GM19372 (cell line): ENCODE measurements around the gene HOXC6.
"Not testable (repeated sequence)": the region's sequence is repeated elsewhere in the genome, so short reads cannot be mapped to it uniquely, and the experiment has no call there.

Source experiments
- ATAC-seq: cut with Tn5 transposase; IDR thresholded peaks from one replicate; pipeline ENCODE4 v1.9.1; 2021; ENCODE audit warnings: mild to moderate bottlenecking, low read depth, moderate library complexity; ENCODE audit not compliant: unreplicated experiment

The HOXC6 gene

DNA sequence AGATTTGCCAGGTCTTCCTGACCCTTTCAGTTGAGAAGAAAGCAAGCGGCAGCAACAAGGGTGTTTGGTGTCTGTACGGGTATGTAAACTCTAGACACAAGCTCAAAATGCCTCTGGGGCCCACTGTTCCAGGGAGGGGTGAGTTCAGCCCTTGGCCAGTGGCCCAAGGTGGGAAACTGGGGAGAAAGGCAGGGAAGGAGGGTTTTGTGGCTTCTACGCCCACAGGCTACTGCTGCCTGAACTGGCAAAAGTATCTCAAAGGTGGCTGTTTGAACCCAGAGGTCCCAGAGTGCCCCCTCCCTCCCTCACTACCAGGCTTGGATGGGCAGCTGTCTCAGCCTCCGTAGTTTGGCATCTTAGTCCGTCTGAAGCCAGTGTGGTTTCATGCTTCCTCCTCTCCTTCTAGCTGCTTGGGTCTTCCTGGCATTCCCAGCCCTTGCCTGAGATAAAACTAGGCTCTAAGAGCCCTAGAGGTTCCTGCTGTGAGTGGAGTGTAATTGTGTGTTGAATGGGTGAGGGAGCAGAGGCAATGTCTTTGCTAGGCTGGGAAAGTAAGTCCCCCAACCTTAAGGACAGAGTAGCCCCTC lies 10.1 kb downstream of the HOXC6 start:
- ATAC-seq = no peak

DNA sequence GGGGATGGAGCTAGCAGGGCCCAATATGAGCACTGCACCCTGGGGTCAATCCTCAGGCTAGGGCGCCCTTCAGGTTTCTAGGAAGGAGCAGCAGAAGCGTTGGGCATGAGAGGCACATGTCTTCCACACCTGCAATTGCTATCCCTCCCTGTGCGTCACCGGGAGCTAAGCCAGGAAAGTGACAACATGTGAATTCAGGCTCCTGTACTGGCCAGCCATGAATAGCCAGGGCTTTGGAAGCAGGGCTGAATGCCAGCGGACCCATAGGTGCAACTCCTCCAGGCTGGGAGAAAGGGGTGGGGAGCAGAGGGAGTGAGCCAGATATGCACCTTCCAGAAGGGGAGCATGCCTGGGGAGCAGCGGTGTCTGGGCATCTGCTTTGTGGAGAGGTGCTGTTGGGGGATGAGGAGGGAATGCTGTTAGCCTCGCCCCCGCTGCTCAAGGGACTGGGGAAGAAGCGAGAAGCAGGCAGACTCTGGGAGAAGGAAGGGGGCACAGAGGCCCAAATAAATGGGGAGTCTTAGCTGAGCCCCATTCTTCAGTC lies 10.7 kb downstream of the HOXC6 start:
- ATAC-seq = no peak

DNA sequence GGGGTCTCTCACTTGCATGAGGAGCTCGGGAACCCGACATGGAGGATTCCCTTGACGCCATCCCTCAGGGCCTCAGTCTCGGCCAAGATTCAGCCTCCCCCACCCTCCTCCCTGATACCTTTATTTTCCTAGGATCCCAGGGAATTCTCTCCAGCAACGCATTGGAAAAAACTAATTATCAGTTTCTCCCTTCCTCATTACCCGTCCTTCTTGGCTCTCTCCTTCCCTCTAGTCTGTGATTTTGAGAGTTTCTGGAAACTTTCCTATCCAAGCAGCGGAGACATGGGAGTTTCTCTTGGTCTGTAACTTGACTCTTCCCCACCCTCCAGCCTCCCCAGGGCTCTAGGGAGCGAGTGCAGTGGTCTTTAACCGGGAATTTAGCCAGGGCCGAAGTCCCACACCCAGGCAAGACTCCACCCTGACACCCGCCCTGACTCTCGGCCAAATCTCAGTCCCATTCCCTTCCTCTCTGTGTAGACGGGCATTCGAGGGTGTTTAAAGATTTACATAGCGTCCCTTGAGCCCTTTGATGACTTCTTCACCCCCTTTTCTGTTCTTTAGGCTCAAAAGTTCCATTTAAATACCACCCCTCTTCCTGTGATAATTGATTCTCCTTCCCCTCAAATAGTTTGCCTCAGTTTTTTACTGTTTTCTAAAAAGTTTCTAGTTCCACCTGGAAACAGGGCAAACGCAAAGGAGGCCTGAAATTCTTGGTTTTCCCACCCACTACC lies 11.3 kb downstream of the HOXC6 start:
- ATAC-seq = no peak

DNA sequence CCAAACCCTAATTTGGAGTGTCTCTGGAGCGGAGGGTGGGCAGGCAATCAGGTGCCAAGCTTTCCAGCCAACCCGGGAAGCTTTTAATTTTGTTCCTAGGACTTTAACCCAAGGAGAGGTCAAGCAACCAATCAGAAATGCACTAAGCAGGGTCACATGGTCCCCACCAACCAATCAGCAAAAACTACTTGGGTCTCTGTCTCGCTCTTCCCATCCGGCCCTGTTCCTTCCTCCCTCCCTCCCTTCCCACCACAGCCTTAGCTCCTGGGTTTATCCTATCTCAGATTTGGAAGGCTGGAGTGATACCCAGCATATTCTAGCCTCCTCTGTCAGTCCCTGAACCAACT lies 11.9 kb downstream of the HOXC6 start:
- no peak for ATAC-seq

DNA sequence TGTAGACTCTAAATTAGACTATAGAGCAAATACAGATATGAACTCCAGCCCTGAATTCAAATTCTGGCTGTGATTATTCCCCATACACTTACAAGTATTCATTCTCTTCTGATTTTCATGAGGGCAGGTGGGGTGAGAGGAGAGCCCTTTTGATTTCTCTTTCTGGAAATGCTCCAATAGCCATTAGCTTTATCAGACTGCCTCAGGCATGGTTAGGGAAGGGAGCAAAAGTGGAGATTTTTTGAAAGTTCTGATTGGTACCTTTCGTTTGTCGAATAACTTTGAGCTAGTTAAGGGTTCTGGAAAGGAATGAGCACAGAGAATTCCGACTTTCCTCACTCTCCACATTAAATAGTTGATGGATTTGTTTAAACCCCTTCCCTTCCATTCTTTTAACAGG lies 12.4 kb downstream of the HOXC6 start:
- ATAC-seq = no peak

DNA sequence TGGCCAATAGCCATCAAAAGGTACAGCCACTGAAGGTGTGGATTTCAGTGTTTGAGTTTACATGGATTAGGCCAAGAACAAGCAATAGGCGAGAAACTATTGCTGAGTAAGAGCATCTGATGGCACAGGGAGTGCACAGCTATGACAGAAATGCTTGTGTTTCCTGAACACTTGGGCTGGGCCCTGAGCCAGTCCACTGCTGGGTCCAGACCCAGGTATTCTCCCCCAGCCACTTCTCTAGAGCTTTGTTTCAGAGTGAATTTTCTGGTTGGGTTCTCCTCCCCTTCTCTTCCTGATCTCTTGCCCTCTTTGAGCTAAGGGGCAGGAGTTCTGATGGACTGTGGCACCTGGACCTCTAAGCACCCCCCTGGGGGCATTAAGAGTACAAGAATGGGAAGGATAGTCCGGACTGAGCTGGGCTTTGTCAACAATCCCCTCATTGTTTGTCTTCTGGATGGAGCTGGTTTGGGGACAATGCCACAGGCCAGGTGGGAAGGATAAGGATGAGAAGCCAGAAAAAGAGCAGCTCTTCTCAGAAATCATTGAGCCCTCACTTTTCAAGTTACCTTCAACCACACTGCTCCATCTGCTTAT lies 13.0 kb downstream of the HOXC6 start:
- ATAC-seq = no peak

DNA sequence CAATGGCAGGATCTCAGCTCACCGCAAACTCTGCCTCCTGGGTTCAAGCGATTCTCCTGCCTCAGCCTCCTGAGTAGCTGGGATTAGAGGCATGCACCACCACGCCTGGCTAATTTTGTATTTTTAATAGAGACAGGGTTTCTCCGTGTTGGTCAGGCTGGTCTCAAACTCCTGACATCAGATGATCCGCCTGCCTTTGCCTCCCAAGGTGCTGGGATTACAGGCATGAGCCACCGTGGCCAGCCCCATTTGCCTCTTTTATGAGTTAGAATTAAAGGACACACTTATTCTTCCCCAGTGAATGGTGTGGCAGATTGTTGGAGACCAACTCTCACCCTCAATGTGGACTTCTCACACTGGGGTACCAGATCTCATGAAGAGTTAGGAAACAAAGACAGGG lies 13.8 kb downstream of the HOXC6 start:
- not testable (repeated sequence) for ATAC-seq

DNA sequence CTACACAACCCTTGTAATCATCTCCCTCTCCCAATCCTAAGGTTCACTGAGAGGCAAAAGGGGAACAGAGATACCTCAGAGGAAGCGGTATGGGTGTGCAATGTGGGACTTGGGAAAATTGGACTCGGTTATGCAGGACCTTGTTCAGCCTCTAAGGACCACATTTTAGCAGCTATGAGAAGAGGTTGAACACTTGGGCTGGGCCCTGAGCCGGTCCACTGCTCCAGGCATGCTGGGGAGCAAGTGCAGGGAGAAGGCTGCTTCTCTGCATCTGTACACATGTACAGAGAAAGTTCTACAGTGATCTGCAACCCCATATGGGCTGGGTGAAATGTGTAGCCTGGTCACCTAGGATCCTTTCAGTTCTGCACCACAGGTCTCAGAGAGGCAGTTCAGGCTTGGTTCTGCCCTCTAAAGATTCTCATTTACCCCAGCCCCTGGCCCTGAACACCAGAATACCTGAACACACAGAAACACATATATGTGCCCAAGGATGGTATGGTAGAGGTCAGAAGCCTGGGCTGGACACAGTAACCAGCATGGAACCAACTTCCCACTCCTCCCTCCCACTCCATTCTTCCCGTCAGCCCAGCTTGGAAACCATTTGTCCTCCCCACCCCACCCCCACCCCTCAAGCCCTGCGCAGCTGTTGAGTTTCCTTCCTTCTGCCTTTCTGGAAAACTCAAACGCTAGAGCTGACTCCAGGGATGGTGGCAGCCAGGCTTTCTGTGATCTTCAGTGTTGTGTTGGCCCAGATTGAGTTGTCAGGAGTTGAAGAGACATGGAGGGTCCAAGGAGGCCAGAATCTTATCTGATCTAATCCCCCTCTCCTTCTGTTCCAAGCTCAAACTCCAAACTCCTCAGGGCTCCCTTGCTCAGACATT lies 15.0 kb downstream of the HOXC6 start:
- ATAC-seq = no peak

DNA sequence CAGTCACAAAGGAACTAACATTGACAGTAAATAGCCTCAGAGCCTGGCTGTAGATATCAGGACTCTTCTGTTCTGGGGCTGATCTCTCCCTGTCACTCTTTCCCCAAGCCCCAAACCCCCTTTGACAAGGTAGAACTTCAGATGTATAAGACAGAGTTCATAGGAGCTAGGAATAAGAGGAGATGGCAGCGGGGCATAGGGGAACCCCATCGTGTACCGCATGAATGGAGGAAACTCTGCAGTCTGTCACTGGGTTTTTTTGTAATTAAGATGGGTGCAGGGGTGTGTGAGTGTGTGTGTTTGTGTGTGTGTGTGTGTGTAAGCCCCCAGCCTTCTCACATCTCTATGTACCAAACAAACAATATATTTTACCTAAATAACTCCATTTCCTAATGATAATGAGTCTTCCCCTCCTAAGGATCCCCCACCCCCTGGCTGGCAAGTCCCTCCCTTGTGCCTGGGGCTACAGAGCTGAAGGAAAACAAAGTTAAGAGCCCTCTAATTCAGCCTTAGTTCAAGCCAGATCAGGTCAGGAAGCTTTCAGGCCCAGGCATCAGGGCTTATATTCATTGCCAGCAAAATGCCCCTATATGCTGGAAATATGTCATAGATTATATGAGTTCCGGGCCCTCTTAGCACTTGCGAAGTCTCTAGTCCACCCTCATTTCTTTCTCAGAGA lies 16.3 kb downstream of the HOXC6 start:
- ATAC-seq = no peak

DNA sequence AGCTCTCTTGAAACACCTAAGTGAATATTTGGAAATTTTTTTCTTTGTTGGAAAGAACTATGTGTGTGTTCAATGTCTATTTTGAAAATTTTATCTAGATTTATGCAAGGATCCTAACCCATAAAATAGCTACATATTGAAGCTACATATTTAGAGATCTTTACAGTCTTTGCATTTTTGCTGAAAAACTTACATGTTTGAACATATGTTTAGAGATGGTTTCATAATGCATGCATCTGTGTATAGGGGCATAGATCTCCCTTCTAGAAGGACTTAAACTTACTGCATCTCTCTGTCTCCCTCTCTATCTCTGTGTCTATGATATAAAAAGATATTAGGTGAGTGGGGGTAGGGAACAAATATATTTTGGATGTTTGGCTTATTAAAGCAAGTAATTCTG lies 17.2 kb downstream of the HOXC6 start:
- no peak for ATAC-seq

DNA sequence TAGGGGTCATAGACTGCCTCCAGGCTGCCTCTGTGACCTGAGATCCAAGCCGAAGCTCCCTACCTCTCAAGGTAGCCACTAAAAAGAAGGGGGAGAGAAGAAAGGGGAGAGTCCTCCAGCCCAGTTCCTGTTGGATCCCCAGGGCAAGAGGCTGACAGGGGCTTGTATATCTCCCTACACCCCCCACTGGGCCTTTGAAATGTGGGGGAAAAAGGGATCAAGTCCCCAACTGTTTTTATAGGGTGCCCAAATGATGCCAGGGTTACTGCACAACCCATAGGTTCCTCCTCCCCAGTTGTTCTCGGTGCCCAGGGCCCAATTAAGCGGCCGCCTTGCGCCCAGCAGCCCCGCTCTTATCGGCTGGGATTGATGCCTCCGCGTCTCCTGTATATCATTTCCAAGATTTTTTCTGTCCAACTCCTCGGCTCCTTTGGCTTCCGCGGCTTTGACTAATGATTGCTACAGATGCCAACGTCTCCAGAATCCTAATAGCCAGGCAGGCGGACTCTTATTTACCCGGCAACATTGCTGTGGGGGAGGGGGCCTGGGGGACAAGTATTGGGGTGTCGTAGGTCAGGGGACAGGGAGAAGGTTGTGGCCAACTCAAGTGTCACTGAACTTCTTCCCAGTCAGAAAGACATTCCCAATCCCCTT lies 17.8 kb downstream of the HOXC6 start:
- ATAC-seq = no peak

DNA sequence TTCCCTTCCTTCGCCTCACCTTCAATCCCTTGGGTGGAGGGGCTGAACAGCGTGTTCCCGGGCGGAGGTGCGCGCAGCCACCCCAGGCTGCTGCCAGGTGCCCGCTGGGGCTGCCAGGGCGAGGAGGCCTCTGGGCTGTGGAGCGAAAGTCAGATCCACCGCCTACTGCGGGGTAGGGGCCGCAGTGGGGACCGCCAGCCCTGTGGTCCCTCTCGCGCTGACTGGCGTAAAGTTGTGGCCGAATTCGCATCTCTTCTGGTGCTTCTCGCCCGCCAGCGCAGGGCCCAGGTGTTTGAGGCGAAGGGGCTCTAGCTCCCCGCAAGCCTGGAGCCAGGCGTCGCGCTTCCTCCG lies 18.5 kb downstream of the HOXC6 start:
- ATAC-seq = no peak

DNA sequence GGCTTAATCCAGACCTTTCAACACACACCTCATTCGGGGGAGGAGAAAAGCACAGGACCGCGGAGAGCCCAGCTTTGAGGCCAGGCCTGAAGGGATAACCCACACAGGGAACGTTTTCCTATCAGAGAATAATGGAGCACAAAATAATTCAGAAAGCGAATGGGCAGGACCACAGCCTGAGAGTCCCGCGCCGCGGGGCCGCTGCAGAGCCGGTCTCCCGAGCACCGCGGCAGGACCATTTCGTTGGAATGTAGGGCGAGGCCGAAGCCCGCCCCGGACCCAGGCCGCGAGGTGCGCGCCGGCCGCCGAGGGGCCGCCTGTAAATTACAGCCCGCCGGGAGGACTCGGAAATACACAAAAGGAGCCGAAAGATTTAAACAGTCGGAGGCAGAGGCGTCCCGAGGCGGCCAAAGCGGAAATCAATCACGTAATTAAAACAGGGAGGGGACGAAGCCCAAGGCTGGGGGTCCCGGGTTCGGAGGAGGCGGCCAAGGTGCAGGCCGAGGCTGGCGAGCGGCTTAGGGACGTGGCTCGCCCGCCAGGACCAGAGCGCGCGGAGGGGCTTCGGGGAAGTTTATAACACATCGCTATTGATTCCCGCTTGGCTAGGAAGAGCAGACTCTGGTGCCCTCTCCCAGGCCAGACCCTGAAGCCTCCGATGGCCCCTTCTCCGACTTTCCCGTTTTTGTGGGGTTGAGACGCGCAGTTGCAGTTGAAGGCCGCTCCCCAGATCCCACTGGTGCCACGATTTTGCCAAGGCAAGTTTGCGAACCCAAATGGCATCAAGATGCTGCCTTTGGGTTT lies 19.1 kb downstream of the HOXC6 start:
- ATAC-seq = no peak

DNA sequence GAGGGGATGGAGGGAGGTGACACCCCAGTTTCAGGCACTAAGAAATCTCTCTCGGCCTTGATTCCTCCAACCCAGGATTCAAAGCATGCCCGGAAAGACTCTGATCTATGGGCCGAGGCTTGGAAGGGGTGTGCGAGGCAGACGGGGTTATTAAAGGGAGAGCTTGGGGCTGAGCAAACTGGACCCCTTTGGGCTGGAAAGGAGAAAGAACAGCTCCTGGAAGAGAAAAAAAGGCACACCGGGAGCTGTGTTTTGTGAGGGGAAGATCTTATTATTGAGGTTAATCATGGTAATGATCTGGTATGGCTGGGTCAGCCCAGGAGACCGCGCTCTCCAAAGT lies 19.7 kb downstream of the HOXC6 start:
- no peak for ATAC-seq

DNA sequence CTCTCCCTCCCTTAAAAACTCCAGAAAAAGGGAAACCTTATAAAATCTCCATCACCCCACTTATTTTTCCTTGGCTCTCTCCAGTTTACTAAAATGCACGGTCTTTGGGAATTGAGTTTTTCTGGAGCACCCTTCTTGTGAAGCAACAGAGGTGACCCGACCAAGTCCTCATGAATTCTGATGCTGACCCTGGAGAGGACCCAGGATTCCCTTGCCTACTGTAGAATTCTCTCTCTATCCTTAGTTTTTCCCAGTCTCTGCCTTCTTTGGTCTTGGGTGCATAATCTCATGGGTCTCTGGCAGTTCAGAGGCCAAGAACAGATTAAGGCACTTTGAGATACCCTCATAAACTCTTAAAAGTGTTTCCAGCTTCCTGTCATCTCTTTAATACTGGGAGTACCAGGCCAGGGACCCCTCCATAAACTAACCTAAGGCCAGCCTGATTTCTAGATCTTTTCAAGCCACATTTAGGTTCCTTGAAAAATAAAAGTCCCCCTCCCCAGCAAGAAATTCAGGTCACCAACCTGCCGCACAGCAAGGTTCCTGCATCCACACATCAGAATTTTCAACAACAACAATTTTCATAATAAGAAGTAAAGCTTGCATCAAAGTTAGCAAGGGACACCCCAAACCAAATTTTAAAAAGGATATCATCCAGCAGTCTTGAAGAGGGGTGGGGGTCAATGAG lies 20.3 kb downstream of the HOXC6 start:
- no peak for ATAC-seq

DNA sequence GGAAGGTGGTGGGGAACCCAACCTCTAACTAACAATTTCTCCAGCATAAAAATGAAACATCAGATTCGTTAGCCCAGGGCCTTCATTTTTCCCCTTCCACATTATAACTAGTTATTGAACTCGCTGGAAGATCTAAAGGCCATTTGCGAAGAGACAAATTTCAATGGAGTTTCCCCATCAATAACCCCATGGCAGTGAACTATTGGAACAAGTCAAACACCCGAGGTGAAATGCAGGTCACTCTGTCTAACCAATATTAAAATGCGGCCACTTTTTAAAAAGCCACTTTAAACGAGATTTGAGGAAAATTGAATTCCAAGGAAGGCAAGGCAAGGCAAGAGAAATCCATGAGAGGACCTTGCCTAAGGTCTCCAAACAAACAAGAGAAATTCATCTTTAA lies 20.9 kb downstream of the HOXC6 start:
- no peak for ATAC-seq

DNA sequence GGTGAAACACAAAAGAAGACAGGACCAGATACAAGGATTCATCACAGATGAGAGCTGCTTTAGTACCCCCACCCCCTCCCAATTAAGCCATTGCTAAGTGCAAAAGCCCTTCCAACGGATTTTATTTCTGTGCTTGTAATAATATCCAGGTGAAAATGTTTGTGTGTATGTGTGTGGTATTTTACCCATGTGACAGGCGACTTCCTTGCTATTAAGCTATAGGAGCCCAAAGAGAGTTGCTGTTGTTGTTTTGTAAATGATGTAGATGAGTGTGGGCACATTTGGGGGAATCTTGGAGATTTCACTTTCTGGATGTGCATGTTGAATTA lies 22.2 kb downstream of the HOXC6 start:
- ATAC-seq = no peak

DNA sequence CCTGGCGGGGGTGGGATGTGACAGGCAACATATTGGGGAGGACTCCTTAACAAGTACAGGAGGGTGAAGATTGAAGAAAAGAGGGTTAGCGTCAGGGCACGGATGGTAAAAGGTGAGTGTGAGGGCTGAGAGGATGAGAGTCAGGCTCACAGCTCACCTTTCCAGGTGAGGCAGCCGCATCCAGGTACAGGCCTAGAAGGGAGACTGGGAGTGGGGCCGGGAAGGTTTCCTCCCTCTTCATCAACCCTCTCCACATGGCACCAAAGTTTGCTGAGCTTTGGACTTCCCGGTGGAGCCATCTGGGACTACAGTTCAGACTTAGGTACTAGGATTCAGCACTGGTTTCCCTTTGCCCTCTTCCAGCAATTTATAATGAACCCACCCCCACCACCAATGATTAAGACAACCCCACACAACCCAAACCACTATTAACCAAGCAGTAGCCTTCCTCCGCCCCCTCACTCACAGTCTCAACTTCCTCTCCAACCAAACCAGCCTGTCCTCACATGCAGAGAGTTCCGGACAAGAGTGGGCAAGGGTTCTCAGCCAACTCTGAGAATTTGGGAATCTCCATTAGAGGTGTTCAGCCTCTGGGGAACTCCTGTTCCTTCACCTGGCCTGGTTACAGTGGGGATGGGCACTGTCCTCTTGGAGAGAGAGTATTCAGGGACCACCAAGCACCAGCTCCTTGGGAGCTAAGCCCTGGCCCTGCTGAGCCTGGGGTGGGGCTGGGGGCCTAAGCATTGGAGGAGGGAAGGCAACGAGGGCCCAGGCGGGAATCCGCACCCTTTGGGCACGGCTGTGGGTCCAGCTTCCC lies 23.0 kb downstream of the HOXC6 start:
- no peak for ATAC-seq
